Spleen (tissue), 7 donors: Measurements from ENCODE around the gene ADCY2.

Experiments used
- POLR2AphosphoS5 ChIP-seq, 3 donors: sonication (generic); formaldehyde crosslinking; IDR thresholded peaks; one replicate each; pipeline ENCODE4 v1.5.1; 2017; ENCODE audit warnings: antibody characterized with exemption in 3 of 3
- TF ChIP-seq, protein P1 (sequence below), 11 experiments: fragments of 200-600 bp in 7 of 11; fragments of 450-650 bp in 4 of 11; sonication (generic) in 4 of 11; IDR thresholded peaks in 8 of 11; conservative IDR thresholded peaks in 3 of 11; 1 replicate in 7 of 11; 2 replicates in 4 of 11; pipeline versions ENCODE4 v1.4.0 to v1.8.0; 2016 to 2021; ENCODE audit warnings: antibody characterized with exemption in 11 of 11, inconsistent platforms in 4 of 11, mild to moderate bottlenecking in 1 of 11
- donor health status: DM: no; HTN: no; CAD: no; lungs with moderate emphysema.
- donor health status: DM: no; HTN: no; CAD: no.
- donor health status: DM: no; HTN: no; CAD: no.

DNA sequence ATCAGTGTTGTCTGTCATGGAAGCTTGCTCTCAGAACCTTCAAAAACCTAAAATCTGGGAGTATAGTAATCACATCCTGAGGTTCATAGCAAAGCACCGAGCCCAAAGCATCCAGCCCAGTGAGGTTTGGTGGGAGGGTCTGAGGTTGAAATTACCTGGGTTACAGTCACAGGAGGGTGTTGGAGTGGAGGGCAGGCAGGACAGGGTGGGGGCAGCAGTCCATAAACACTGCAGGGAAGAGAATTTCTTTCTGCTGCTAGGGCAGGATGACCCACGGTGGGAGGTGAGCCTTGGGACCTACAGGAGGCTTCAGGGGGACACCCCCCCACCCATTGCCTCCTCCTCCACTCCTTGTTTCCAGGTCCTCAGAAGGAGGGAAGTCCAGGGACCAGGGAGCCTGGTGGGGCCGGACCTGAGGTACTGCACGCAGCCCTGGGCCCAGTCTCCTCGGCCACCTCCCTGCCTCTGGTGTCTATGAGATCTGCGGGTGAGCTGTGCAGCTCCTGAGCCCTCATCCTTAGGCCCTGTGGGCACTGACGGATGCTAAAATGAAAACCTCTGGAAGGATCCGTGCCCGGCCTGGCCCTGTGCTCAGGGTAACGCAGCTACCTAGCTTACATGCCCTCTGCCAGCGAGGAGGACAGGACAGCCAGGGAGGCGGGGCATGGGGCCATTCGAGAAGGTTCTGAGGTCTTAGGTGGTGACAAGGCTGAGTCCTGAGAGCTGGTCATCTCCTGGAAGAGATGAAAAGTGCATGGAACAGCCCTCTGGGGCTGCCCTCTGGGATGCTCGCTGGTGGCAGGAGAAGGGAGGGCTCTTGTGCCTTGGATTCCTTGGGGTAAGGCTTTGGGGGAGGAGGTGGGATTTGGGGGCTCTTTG lies 1.8 kb upstream of the ADCY2 start:
- TF ChIP-seq, protein P1, sequence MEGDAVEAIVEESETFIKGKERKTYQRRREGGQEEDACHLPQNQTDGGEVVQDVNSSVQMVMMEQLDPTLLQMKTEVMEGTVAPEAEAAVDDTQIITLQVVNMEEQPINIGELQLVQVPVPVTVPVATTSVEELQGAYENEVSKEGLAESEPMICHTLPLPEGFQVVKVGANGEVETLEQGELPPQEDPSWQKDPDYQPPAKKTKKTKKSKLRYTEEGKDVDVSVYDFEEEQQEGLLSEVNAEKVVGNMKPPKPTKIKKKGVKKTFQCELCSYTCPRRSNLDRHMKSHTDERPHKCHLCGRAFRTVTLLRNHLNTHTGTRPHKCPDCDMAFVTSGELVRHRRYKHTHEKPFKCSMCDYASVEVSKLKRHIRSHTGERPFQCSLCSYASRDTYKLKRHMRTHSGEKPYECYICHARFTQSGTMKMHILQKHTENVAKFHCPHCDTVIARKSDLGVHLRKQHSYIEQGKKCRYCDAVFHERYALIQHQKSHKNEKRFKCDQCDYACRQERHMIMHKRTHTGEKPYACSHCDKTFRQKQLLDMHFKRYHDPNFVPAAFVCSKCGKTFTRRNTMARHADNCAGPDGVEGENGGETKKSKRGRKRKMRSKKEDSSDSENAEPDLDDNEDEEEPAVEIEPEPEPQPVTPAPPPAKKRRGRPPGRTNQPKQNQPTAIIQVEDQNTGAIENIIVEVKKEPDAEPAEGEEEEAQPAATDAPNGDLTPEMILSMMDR (IDR thresholded peaks at IDR 0.05 in 8 of 11, conservative IDR thresholded peaks at IDR 0.05 in 3 of 11): no peak
- no peak for TF ChIP-seq POLR2AphosphoS5 (IDR thresholded peaks at IDR 0.05)
